Suprapubic skin (tissue), 4 donors: Measurements from ENCODE around the gene YPEL2. TPM values are rescaled to one million over a fixed set of nuclear protein-coding genes. Genes with fewer than 3 reads are reported as not detected.

Source experiments
- DNase-seq, 2 donors: peaks; one replicate each; pipeline ENCODE4 v3.0.0-alpha.2; 2019; ENCODE audit warnings: low spot score in 2 of 2
- H3K27ac ChIP-seq: fragments of 200-600 bp; sonication (generic); one replicate; pipeline ENCODE4 v1.5.1; 2019
- H3K27me3 ChIP-seq: fragments of 200-600 bp; sonication (generic); one replicate; pipeline ENCODE4 v1.5.1; 2019
- H3K36me3 ChIP-seq: fragments of 200-600 bp; sonication (generic); one replicate; pipeline ENCODE4 v1.5.1; 2019
- H3K4me1 ChIP-seq: fragments of 200-600 bp; sonication (generic); one replicate; pipeline ENCODE4 v1.5.1; 2019
- H3K4me3 ChIP-seq: fragments of 200-600 bp; sonication (generic); one replicate; pipeline ENCODE4 v1.5.1; 2019; ENCODE audit warnings: mild to moderate bottlenecking
- H3K9me3 ChIP-seq: fragments of 200-600 bp; sonication (generic); one replicate; pipeline ENCODE4 v1.5.1; 2019
- CTCF ChIP-seq, 2 donors: fragments of 200-600 bp in 1 of 2; fragments of 450-650 bp in 1 of 2; sonication (generic) in 1 of 2; IDR thresholded peaks; one replicate each; pipeline ENCODE4 v1.5.1; 2016 to 2019; ENCODE audit warnings: antibody characterized with exemption in 2 of 2, mild to moderate bottlenecking in 1 of 2, moderate library complexity in 1 of 2
- EP300 ChIP-seq: sonication (generic); formaldehyde crosslinking; IDR thresholded peaks from one replicate; pipeline ENCODE4 v1.6.1; 2017; ENCODE audit warnings: antibody characterized with exemption
- POLR2A ChIP-seq, 2 donors: fragments of 450-650 bp; IDR thresholded peaks; one replicate each; pipeline ENCODE4 v1.6.1; 2017; ENCODE audit warnings: antibody characterized with exemption in 2 of 2, mild to moderate bottlenecking in 2 of 2, moderate library complexity in 2 of 2
- POLR2AphosphoS5 ChIP-seq, 3 donors: sonication (generic); formaldehyde crosslinking; IDR thresholded peaks; one replicate each; pipeline ENCODE4 v1.6.1; 2017; ENCODE audit warnings: antibody characterized with exemption in 3 of 3
- whole genome bisulfite sequencing: methylation state at CpG from one replicate; pipeline ENCODE4 v1.1.5; 2018; 5-methylcytosine and 5-hydroxymethylcytosine counted together
- total RNA-seq, 4 donors: library from RNA; depleted of rRNA; stranded (reverse); fragments of >200 nt; gene quantifications; one replicate each; pipeline ENCODE4 v1.1.0, GENCODE V29; 2016

The YPEL2 gene
- total RNA-seq, 4 donors from 2014 or later: 16.7 to 33.6 (median 21.3) TPM

DNA sequence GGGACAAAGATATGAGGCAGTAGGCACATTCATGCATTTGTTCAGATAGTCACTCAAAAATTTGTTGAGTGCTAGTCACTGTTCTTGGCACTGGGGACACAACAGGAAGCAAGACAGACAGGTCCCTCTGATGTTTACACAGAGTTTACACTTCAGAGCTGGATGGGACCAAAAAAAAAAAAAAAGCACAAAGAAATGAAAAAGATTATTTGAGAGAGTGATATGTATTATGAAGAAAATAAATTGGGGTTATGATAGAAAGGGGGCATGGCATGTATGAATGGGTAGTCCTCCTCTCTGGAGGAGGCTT is 3.5 kb upstream of the YPEL2 start:
- no peaks in the 10 kb centered on the region for H3K36me3 ChIP-seq
- TF ChIP-seq CTCF (IDR thresholded peaks at IDR 0.05): no peak
- TF ChIP-seq EP300: no peak
- TF ChIP-seq POLR2AphosphoS5 (IDR thresholded peaks at IDR 0.05): no peak
- TF ChIP-seq POLR2A (IDR thresholded peaks at IDR 0.05): no peak
- H3K9me3 ChIP-seq: no peaks in the 10 kb centered on the region
- DNase-seq: no peak
- peaks cover 40% of the 10 kb centered on the region for H3K4me1 ChIP-seq
- no peak overlapping the region for H3K4me3 ChIP-seq
- H3K27ac ChIP-seq: no peak overlapping the region
- no peaks in the 10 kb centered on the region for H3K27me3 ChIP-seq

GRCh38 chr17:59328601-59329000 is 2.9 kb upstream of the YPEL2 start:
- H3K4me1 ChIP-seq: peaks cover 47% of the 10 kb centered on the region
- H3K27me3 ChIP-seq: no peaks in the 10 kb centered on the region
- no peak for DNase-seq
- H3K27ac ChIP-seq: no peak overlapping the region
- H3K4me3 ChIP-seq: no peak overlapping the region
- no peak for TF ChIP-seq POLR2A (IDR thresholded peaks at IDR 0.05)
- no peak for TF ChIP-seq CTCF (IDR thresholded peaks at IDR 0.05)
- TF ChIP-seq POLR2AphosphoS5 (IDR thresholded peaks at IDR 0.05): no peak
- TF ChIP-seq EP300: no peak
- no peaks in the 10 kb centered on the region for H3K9me3 ChIP-seq
- H3K36me3 ChIP-seq: no peaks in the 10 kb centered on the region
- WGBS: 94% methylated on average over 2 of the region's 2 CpGs

GRCh38 chr17:59329176-59330052 is 2.0 kb upstream of the YPEL2 start:
- peak in 1 of 2 donors; percentile 79 for DNase-seq
- H3K4me1 ChIP-seq: peaks cover 54% of the 10 kb centered on the region
- no peaks in the 10 kb centered on the region for H3K27me3 ChIP-seq
- TF ChIP-seq POLR2AphosphoS5 (IDR thresholded peaks at IDR 0.05): peak in 2 of 3 donors; percentile 49 to 75
- TF ChIP-seq CTCF (IDR thresholded peaks at IDR 0.05): peak; percentile 73 to 75
- no peak for TF ChIP-seq POLR2A (IDR thresholded peaks at IDR 0.05)
- peak overlapping the region; percentile 99 for H3K27ac ChIP-seq
- no peaks in the 10 kb centered on the region for H3K36me3 ChIP-seq
- WGBS: 15% methylated on average over 6 of the region's 6 CpGs
- no peak overlapping the region for H3K4me3 ChIP-seq
- no peaks in the 10 kb centered on the region for H3K9me3 ChIP-seq

- peaks cover 63% of the 10 kb centered on the region for H3K4me1 ChIP-seq
- H3K9me3 ChIP-seq: no peaks in the 10 kb centered on the region
- H3K4me3 ChIP-seq: peak overlapping the region; percentile 100
- no peaks in the 10 kb centered on the region for H3K27me3 ChIP-seq
- H3K27ac ChIP-seq: peak overlapping the region; percentile 99
- WGBS: 16% methylated on average over 17 of the region's 17 CpGs
- no peaks in the 10 kb centered on the region for H3K36me3 ChIP-seq
- TF ChIP-seq POLR2AphosphoS5 (IDR thresholded peaks at IDR 0.05): peak in 1 of 3 donors; percentile 51
- no peak for TF ChIP-seq CTCF (IDR thresholded peaks at IDR 0.05)
- peak; percentile 81 to 83 for DNase-seq
Measured at GRCh38 chr17:59330053-59330942, 1.2 kb upstream of the YPEL2 start.
